A549 treated with Hydrocortisone at 1 μM for 4 hours (cell line): ENCODE data around the gene NUDT8. TPM values are rescaled to one million over a fixed set of nuclear protein-coding genes. Genes with fewer than 3 reads are reported as not detected.

Source experiments
- total RNA-seq: library from RNA; stranded (reverse); fragments of 200-300 nt; extraction: Qiagen RNA extraction; gene quantifications from 5 replicates; pipeline ENCODE4 v1.2.3, GENCODE V29; 2022

The NUDT8 gene
- total RNA-seq = 6.7 to 15.0 TPM (median 12.2 TPM) in 5 replicates

GRCh38 chr11:67629386-67630227 is at the start of gene NUDT8:
Gene NUDT8 (minus strand): TSS chr11:67629937. CDS start chr11:67629911, 26 bp downstream.

GRCh38 chr11:67674442-67674871 is 44.7 kb upstream of the NUDT8 start, which contains the start of gene ALDH3B2:
Gene ALDH3B2 (minus strand): TSS chr11:67674623. CDS start chr11:67666935, 7,688 bp downstream.

GRCh38 chr11:67639438-67639859 is 9.7 kb upstream of the NUDT8 start, which contains the start of gene TBX10:
Gene TBX10 (minus strand): TSS chr11:67639763. CDS start chr11:67639472, 291 bp downstream.

GRCh38 chr11:67606492-67607295 is 23.0 kb downstream of the NUDT8 start, which contains the start of gene NDUFV1:
Gene NDUFV1 (plus strand): TSS chr11:67606936. CDS start chr11:67607005, 69 bp downstream.

GRCh38 chr11:67583247-67584204 is 46.2 kb downstream of the NUDT8 start, which contains the start of gene GSTP1:
Gene GSTP1 (plus strand): TSS chr11:67583812. CDS start chr11:67583844, 32 bp downstream.

Other genes starting within 250 kb of the NUDT8 start
- gene RAD9A, start 238.0 kb downstream of the NUDT8 start, total RNA-seq = 20.5 to 32.2 TPM (median 25.8 TPM) in 5 replicates
- 271 to 298 TPM (median 288 TPM) in 5 replicates for gene PPP1CA, start 228.1 kb downstream of the NUDT8 start, total RNA-seq
- gene TBC1D10C, start 225.9 kb downstream of the NUDT8 start, total RNA-seq = 0.09 to 0.22 TPM (median 0.15 TPM) in 4 of 5 replicates, not detected in the other
- 0.09 to 0.20 TPM (median 0.12 TPM) in 5 replicates for gene CARNS1, start 214.3 kb downstream of the NUDT8 start, total RNA-seq
- 47.0 to 52.0 TPM (median 47.7 TPM) in 5 replicates for gene RPS6KB2, start 201.4 kb downstream of the NUDT8 start, total RNA-seq
- gene PTPRCAP, start 192.3 kb downstream of the NUDT8 start, total RNA-seq = 0.17 to 0.37 TPM (median 0.28 TPM) in 5 replicates
- 55.7 to 65.2 TPM (median 62.1 TPM) in 5 replicates for gene CORO1B, start 186.5 kb downstream of the NUDT8 start, total RNA-seq
- 0.07 TPM in 1 of 5 replicates, not detected in the others for gene GPR152, start 177.2 kb downstream of the NUDT8 start, total RNA-seq
- not detected in 5 replicates for gene CABP4, start 174.6 kb downstream of the NUDT8 start, total RNA-seq
- 42.9 to 66.4 TPM (median 56.2 TPM) in 5 replicates for gene TMEM134, start 160.7 kb downstream of the NUDT8 start, total RNA-seq
- 42.7 to 46.9 TPM (median 43.8 TPM) in 5 replicates for gene AIP, start 146.9 kb downstream of the NUDT8 start, total RNA-seq
- gene PITPNM1, start 124.6 kb downstream of the NUDT8 start, total RNA-seq = 28.4 to 41.3 TPM (median 37.8 TPM) in 5 replicates
- gene CDK2AP2, start 121.8 kb downstream of the NUDT8 start, total RNA-seq = 55.4 to 86.7 TPM (median 82.4 TPM) in 5 replicates
- gene CABP2, start 106.5 kb downstream of the NUDT8 start, total RNA-seq = not detected in 5 replicates
- 1,366 to 1,708 TPM (median 1,625 TPM) in 5 replicates for gene GSTP1, start 46.1 kb downstream of the NUDT8 start, total RNA-seq
- 138 to 151 TPM (median 143 TPM) in 5 replicates for gene NDUFV1, start 23.0 kb downstream of the NUDT8 start, total RNA-seq
- gene TBX10, start 9.8 kb upstream of the NUDT8 start, total RNA-seq = not detected in 5 replicates
- gene ACY3, start 20.8 kb upstream of the NUDT8 start, total RNA-seq = 0.78 to 1.9 TPM (median 1.2 TPM) in 5 replicates
- 0.03 TPM in 1 of 5 replicates, not detected in the others for gene ALDH3B2, start 44.7 kb upstream of the NUDT8 start, total RNA-seq